Fibroblast of mammary gland (primary cell): Measurements from ENCODE around the gene SREBF1.

ENCODE experiments used
- DNase-seq: peaks from one replicate; pipeline ENCODE4 v3.0.0-alpha.2; 2010; ENCODE audit warnings: low read depth
- H3K4me3 ChIP-seq: 2 replicates; pipeline ENCODE4 v1.5.1; 2011; ENCODE audit warnings: low read depth, mild to moderate bottlenecking, low read length, moderate library complexity; ENCODE audit not compliant: control insufficient read depth
- CTCF ChIP-seq: conservative IDR thresholded peaks from 2 replicates; pipeline ENCODE4 v1.5.1; 2011; ENCODE audit warnings: low read depth, low read length, inconsistent platforms; ENCODE audit not compliant: control insufficient read depth, insufficient read depth

SREBF1 gene

GRCh38 chr17:17877529-17878358 is 41.0 kb upstream of the SREBF1 start:
- no peak for TF ChIP-seq CTCF
- peak; percentile 85 for DNase-seq
- H3K4me3 ChIP-seq: no peak overlapping the region

- H3K4me3 ChIP-seq: no peak overlapping the region
- no peak for TF ChIP-seq CTCF
- peak; percentile 47 for DNase-seq
Observed at GRCh38 chr17:17876959-17877528, 40.3 kb upstream of the SREBF1 start.

- no peak overlapping the region for H3K4me3 ChIP-seq
- DNase-seq: peak; percentile 96
- no peak for TF ChIP-seq CTCF
Observed at GRCh38 chr17:17874478-17874877, 37.7 kb upstream of the SREBF1 start.

- no peak for DNase-seq
- H3K4me3 ChIP-seq: no peak overlapping the region
- TF ChIP-seq CTCF: no peak
Observed at GRCh38 chr17:17873450-17873991, 36.7 kb upstream of the SREBF1 start.

- no peak for TF ChIP-seq CTCF
Observed at GRCh38 chr17:17872547-17873345, 36.0 kb upstream of the SREBF1 start.

GRCh38 chr17:17871913-17872312 is 35.1 kb upstream of the SREBF1 start:
- no peak for DNase-seq
- H3K4me3 ChIP-seq: no peak overlapping the region
- no peak for TF ChIP-seq CTCF

More at GRCh38 chr17:17872547-17873345, 36.0 kb upstream of the SREBF1 start:
- peak; percentile 28 for DNase-seq
- H3K4me3 ChIP-seq: no peak overlapping the region
